Spleen (tissue), 11 donors: ENCODE measurements around the gene RAB22A. TPM values are rescaled to one million over a fixed set of nuclear protein-coding genes. Genes with fewer than 3 reads are reported as not detected.

Experiments
- DNase-seq: peaks from one replicate; pipeline ENCODE4 v3.0.0-alpha.2; 2020
- H3K27ac ChIP-seq, 8 donors: fragments of 200-600 bp; sonication (generic) in 7 of 8; 1 replicate in 4 of 8; 2 replicates in 4 of 8; pipeline versions ENCODE4 v1.5.0 to v1.8.0; 2016 to 2021; ENCODE audit warnings: inconsistent platforms in 4 of 8, mild to moderate bottlenecking in 4 of 8, moderate library complexity in 1 of 8
- H3K27me3 ChIP-seq, 7 donors: fragments of 200-600 bp; sonication (generic) in 6 of 7; replicated peaks in 1 of 7; 1 replicate in 4 of 7; 2 replicates in 3 of 7; pipeline versions ENCODE4 v1.5.0 to v1.8.0; 2016 to 2021; ENCODE audit warnings: inconsistent platforms in 3 of 7, mild to moderate bottlenecking in 1 of 7
- H3K36me3 ChIP-seq, 6 donors: fragments of 200-600 bp; sonication (generic) in 5 of 6; 1 replicate in 4 of 6; 2 replicates in 2 of 6; pipeline versions ENCODE4 v1.5.0 to v1.8.0; 2016 to 2021; ENCODE audit warnings: inconsistent platforms in 2 of 6
- H3K4me1 ChIP-seq, 6 donors: fragments of 200-600 bp; sonication (generic) in 5 of 6; 1 replicate in 3 of 6; 2 replicates in 3 of 6; pipeline versions ENCODE4 v1.5.0 to v1.8.0; 2016 to 2021; ENCODE audit warnings: inconsistent platforms in 3 of 6
- H3K4me3 ChIP-seq, 8 donors: fragments of 200-600 bp; sonication (generic) in 7 of 8; 1 replicate in 4 of 8; 2 replicates in 4 of 8; pipeline versions ENCODE4 v1.5.0 to v1.8.0; 2016 to 2021; ENCODE audit warnings: inconsistent platforms in 4 of 8, mild to moderate bottlenecking in 4 of 8, moderate library complexity in 2 of 8
- H3K9me3 ChIP-seq, 8 donors: fragments of 200-600 bp; sonication (generic) in 7 of 8; 1 replicate in 4 of 8; 2 replicates in 4 of 8; pipeline versions ENCODE4 v1.5.0 to v1.8.0; 2016 to 2021; ENCODE audit warnings: inconsistent platforms in 4 of 8
- CTCF ChIP-seq, 11 experiments: fragments of 200-600 bp in 7 of 11; fragments of 450-650 bp in 4 of 11; sonication (generic) in 4 of 11; IDR thresholded peaks in 8 of 11; conservative IDR thresholded peaks in 3 of 11; 1 replicate in 7 of 11; 2 replicates in 4 of 11; pipeline versions ENCODE4 v1.4.0 to v1.8.0; 2016 to 2021; ENCODE audit warnings: antibody characterized with exemption in 11 of 11, inconsistent platforms in 4 of 11, mild to moderate bottlenecking in 1 of 11
- POLR2A ChIP-seq, 3 donors: fragments of 450-650 bp; IDR thresholded peaks; one replicate each; pipeline ENCODE4 v1.5.1; 2017; ENCODE audit warnings: antibody characterized with exemption in 3 of 3, mild to moderate bottlenecking in 1 of 3
- POLR2AphosphoS5 ChIP-seq, 3 donors: sonication (generic); formaldehyde crosslinking; IDR thresholded peaks; one replicate each; pipeline ENCODE4 v1.5.1; 2017; ENCODE audit warnings: antibody characterized with exemption in 3 of 3
- WGBS, 5 donors: extraction: QIAGEN DNeasy Blood & Tissue Kit in 3 of 5; methylation state at CpG; one replicate each; pipeline versions ENCODE4 v1.1.5 to v1.1.7; 2013 to 2018; 5-methylcytosine and 5-hydroxymethylcytosine counted together
- intact Hi-C: fragments of 100-400 bp; cut with DNase I; formaldehyde crosslinking; loops from one replicate; pipeline ENCODE4 v1.15.0; 2023; ENCODE audit warnings: low total_unique reads
- polyA plus RNA-seq, 3 donors: library from polyadenylated mRNA; stranded (reverse); fragments of 200-250 nt; gene quantifications; one replicate each; pipeline ENCODE4 v1.2.1, GENCODE V29; 2013
- total RNA-seq, 7 donors: library from RNA; depleted of rRNA in 3 of 7; stranded (reverse); fragments of >200 nt in 3 of 7; fragmentation: NEBNext Ultra II Directional in 4 of 7; extraction: Animal tissue kit (Norgen Biotek cat#: 25700) in 4 of 7; gene quantifications; one replicate each; pipeline versions ENCODE4 v1.1.0 to v1.2.1, GENCODE V29; 2016 to 2021
- donor health status: healthy with polysubstance abuse.
- donor health status: DM: no; HTN: no; CAD: no; lungs with moderate emphysema.
- donor health status: DM: no; HTN: no; CAD: no.
- donor health status: Bipolar disorder and iron deficiency.
- donor health status: healthy.
- donor health status: DM: no; HTN: no; CAD: no.
- donor health status: DM: yes; HTN: yes; CAD: no.

The RAB22A gene
- total and polyA plus RNA-seq, 10 donors, result 4.2 to 22.6 (median 17.5) TPM

- TF ChIP-seq POLR2AphosphoS5 (IDR thresholded peaks at IDR 0.05) (no peak), POLR2A (IDR thresholded peaks at IDR 0.05) (no peak), CTCF (IDR thresholded peaks at IDR 0.05 in 8 of 11, conservative IDR thresholded peaks at IDR 0.05 in 3 of 11) (no peak)
- intact Hi-C loops, result no loop called here
- Histone ChIP-seq H3K4me1 (peaks cover 0 to 13% (median 3%) of the 10 kb centered on the region in 6 donors), H3K27ac (no peak overlapping the region), H3K9me3 (no peaks in the 10 kb centered on the region), H3K36me3 (peaks cover 0 to 33% (median 13%) of the 10 kb centered on the region in 6 donors), H3K27me3 (no peaks in the 10 kb centered on the region), H3K4me3 (no peak overlapping the region)
- 93 to 97% (median 96%) methylated on average over 6 of the region's 6 CpGs for WGBS, 5 donors
- DNase-seq, result no peak
Observed at GRCh38 chr20:58339741-58340140, 30.2 kb downstream of the RAB22A start.

GRCh38 chr20:58340151-58340550 lies 30.6 kb downstream of the RAB22A start:
- WGBS, 5 donors, result 85 to 93% (median 93%) methylated on average over 4 of the region's 4 CpGs
- intact Hi-C loops, result no loop called here
- no peak overlapping the region for H3K27ac ChIP-seq
- peaks cover 0 to 37% (median 16%) of the 10 kb centered on the region in 6 donors for H3K36me3 ChIP-seq
- TF ChIP-seq CTCF (IDR thresholded peaks at IDR 0.05 in 8 of 11, conservative IDR thresholded peaks at IDR 0.05 in 3 of 11) (no peak), POLR2AphosphoS5 (IDR thresholded peaks at IDR 0.05) (no peak), POLR2A (IDR thresholded peaks at IDR 0.05) (no peak)
- DNase-seq, result no peak
- H3K9me3 ChIP-seq, result no peaks in the 10 kb centered on the region
- no peaks in the 10 kb centered on the region for H3K27me3 ChIP-seq
- peaks cover 0 to 13% (median 3%) of the 10 kb centered on the region in 6 donors for H3K4me1 ChIP-seq
- H3K4me3 ChIP-seq, result no peak overlapping the region

DNA sequence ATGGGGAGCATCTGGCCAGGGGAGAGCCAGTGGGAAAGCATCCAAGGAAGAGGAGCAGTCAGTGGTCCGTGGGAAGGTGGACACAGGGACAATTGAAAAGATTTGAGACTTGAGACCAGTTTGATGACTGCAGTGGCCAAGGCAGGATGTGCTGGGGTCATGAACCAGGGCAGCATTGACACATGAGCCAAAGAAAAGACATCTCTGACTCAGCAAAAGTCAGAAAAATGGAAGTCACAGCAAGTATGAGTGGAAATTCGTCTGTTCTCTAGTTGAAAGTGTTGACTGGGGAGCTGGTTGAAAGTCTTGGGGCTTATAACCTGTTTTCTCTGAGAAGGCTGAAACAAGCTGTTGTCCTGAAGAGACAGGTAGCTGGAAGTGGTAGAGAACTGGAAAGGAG lies 31.3 kb downstream of the RAB22A start:
- 74 to 89% (median 84%) methylated on average over 2 of the region's 2 CpGs for WGBS, 5 donors
- H3K27me3 ChIP-seq, result no peaks in the 10 kb centered on the region
- H3K4me1 ChIP-seq, result peaks cover 0 to 13% (median 3%) of the 10 kb centered on the region in 6 donors
- TF ChIP-seq CTCF (IDR thresholded peaks at IDR 0.05 in 8 of 11, conservative IDR thresholded peaks at IDR 0.05 in 3 of 11) (no peak), POLR2AphosphoS5 (IDR thresholded peaks at IDR 0.05) (no peak), POLR2A (IDR thresholded peaks at IDR 0.05) (no peak)
- intact Hi-C loops, result no loop called here
- H3K27ac ChIP-seq, result no peak overlapping the region
- no peak overlapping the region for H3K4me3 ChIP-seq
- H3K36me3 ChIP-seq, result peaks cover 0 to 44% (median 23%) of the 10 kb centered on the region in 6 donors
- no peak for DNase-seq
- H3K9me3 ChIP-seq, result no peaks in the 10 kb centered on the region

DNA sequence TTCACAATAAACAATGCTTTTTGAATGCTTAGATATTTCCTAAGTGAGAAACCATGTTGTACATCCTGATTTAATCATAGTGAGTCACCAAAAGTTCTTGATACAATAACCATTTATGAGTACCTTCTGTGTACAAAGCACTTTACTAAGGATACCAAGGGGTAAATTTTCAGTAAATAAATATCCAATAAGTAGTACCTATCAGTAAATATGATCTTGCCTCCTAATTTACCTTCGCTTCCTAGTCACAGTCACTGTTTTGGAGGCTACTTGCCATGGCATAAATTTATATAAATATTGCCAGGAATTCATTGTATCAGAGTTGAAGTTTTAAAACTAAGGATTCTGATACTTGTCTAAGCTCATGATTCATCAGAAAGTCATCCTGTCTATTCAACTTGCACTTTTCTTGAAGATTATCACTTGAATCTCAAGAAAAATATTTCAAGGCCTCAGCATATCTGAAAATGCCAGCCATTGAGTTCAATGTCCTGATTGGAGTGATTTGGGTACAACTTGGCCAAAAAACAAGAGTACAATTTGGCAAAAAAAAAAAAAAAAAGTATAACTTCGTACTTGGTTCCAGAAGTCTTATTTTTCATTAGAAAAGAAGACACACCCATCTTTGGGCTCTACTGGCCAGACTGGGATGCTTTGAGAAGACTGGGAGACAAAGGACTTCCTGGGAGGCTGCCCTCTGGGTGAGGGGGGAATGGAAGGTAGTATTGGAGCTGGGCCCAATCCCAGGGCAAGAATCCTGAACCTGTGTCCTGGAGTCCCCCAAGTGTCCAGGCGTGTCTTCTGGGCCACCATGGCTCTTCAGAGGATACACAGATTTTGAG lies 32.8 kb downstream of the RAB22A start:
- no peak for TF ChIP-seq CTCF (IDR thresholded peaks at IDR 0.05 in 8 of 11, conservative IDR thresholded peaks at IDR 0.05 in 3 of 11)
- no peak for TF ChIP-seq POLR2AphosphoS5 (IDR thresholded peaks at IDR 0.05)
- TF ChIP-seq POLR2A (IDR thresholded peaks at IDR 0.05), result no peak
- no peak overlapping the region for H3K27ac ChIP-seq
- no peaks in the 10 kb centered on the region for H3K9me3 ChIP-seq
- intact Hi-C loops, result no loop called here
- no peaks in the 10 kb centered on the region for H3K27me3 ChIP-seq
- peaks cover 0 to 51% (median 32%) of the 10 kb centered on the region in 6 donors for H3K36me3 ChIP-seq
- WGBS, 5 donors, result 93 to 99% (median 96%) methylated on average over 3 of the region's 3 CpGs
- no peak overlapping the region for H3K4me3 ChIP-seq
- DNase-seq, result no peak
- peaks cover 0 to 13% (median 3%) of the 10 kb centered on the region in 6 donors for H3K4me1 ChIP-seq
